Stimulated activated CD4-positive, alpha-beta T cell treated with anti-CD3 and anti-CD28 coated beads, Interleukin-12 subunit alpha, Interleukin-12 subunit beta, amount 100 ng/mL, for 4 hours (primary cell): Measurements from ENCODE around the gene FILIP1L.

Experiments
- DNase-seq: peaks from one replicate; pipeline ENCODE4 v3.0.0-alpha.2; 2020

Gene FILIP1L

DNA sequence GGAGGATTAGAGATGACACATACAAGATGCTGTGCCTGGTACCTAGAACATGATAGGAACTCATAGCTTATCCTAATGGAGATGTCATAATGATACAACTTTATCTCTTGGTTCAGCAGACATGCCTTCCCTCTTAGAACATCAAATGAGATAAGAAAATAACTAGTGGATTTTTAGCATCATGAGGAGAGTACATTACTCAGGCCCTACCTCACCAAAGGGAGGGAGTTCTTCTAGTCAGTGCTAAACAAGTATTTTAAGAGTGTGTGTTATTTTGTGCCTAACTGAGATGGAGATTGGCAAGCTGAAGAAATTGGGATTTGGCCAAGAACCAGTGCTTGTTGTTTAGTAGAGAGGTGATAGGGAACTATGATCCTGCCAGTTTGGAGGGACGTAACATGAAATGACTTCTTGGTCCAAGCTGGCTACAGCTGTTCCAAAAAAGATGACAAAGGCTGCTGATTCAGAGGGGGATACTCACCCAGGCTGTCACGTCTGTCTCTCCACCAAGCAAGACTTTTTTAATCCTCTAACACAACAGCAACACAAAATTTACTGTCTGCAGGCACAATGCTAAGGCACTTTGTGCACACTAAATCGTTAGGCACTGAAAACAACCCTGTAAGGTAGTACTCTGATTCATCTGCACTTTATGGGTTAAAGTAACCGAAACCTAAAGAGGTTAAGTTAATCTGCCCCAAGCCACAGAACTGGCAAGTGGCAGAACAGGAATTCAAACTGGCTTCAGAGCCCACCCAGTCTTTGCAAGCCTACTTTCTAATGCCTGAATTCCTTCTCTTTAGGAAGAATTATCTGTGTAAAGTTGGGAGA is 170.2 kb downstream of the FILIP1L start:
- no peak for DNase-seq

DNA sequence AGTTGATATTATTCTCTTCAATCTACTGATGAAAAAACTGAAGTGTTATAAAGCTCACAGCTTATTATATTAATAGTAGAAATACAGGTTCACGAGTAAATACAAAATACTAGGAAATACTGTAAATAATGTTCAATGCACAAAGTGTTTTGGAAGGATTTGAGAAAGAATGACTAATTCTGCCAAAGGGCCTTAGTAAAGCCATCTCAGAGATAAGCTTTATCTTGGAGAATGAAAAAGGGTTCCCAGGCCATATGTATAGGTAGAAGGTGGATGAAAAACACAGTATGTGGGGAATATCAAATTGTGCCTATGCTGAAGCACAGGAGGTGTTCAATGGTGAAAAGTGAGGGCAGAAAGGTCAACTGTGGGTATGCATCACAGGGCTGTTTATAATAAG is 173.1 kb downstream of the FILIP1L start:
- DNase-seq, result no peak

DNA sequence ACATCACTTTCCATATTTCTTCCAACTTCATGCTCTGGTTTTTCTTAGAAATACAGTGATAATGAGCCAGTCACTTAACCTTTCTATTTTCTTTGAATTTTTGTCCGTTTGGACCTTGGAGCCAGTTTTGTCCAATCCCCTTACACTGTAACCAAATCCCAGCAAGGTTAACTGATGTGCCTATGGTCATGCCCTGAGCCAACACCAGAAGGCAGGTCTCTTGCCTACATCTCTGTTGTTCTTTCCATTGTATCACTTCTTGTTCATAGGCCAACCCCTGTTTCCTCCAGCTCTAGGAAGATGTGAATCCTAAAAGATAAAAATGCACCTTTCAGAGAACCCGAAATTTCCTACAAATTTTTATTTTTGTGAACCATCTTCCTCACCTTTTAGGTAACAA is 174.0 kb downstream of the FILIP1L start:
- DNase-seq, result no peak

DNA sequence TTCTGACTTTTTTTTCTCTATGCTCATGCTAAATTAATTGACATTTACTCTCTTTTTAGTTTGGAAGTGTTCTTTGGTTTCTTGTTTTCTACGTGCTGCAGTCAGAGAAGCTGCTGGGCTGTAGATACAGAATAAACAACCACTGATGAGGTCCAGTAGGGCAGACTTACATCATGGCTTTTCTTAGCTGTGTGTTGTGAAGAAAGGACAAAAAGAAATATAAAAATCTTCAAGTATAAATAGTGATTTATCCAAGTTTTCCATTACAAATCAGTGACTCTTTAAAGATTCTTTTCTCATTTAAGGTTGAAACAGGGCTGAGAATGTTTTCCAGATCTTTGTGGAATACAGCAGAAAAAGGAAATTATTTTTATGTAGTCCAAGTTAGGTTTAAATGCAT is 174.4 kb downstream of the FILIP1L start:
- DNase-seq, result no peak

DNA sequence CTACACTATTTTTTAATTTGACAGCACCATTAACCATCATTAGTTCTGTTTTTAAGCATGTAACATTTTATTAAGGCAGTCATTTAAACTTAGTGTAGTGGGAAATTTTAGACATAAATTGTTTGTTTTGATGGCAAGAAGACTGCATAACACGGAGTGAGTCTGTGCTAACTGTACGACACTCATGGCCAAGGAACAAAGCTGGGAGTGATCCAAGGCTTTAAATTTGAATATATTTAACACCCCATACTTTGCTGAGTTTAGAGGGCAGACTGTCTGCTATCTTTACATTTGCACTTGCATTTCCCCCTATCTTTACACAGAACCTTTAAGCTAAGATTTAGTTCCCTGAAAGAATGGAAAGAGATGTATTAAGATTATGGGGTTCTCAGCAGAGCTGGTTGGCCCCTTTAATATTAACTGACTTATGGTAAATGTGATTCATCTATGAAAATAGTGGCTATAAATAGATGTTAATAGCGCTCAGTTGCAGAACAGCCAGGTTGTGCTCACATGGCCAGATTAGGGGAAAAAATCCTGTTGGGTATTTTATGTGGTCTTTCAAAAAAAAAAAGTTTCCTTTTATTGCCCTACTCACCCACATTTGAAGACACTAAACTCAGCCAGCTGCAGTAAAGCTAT is 175.9 kb downstream of the FILIP1L start:
- DNase-seq, result no peak

DNA sequence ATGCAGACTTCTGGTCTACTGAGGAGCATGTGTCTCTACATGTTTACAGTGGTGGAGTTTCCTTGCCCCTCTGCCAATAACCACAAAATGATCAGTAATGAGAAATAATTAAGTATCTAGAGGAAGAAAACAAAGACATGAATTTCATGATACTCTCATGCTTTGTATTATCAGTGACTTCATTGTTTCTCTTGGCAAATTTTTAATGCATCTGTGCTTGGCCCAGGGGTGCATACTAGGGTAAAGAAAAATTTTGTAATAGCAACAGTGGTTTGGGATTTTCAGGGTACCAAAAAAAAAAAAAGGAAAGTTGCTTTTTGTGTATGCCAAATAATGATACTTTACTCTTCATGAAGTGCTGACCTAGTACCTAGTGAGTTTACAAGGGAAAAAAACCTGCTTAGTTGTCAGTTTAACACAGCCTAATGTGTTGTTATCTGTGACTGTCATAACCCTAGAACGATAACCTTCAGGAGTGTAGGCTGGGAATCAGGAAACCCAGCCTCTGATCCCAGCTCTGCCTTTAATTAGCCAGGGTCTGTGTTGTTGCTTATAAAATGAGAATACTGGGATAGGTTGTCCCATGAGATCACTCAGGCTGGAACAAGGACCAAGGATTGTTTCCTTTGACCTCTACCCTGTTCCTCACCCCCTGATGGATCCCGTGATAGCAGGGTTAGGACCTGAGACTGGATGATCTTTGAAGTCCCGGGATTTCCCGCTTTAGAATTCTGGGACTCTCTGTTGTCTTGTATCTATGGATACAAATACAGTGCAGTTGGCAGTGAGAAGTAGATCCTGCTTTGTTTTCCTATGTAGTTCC is 179.1 kb downstream of the FILIP1L start:
- no peak for DNase-seq

- DNase-seq, result no peak
Observed at GRCh38 chr3:99933971-99934750, 180.1 kb downstream of the FILIP1L start.

DNA sequence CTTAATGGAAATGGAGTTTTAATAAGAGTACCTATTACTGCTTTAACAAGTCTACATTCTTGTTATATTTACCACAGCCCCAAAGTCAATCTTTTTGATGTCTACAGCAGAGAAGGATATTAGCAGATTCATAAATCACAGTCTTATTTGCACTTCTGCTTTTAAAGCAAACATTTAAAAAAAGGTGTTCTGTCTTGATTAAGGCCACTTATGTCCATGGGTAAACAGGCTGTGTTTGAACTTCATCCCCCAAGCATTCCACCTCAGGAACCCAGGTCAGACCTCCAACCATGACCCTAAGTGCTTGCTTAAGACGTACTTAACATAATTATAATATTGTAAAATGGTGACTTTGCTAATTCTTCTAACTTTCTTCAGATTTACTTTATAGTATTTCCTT is 183.2 kb downstream of the FILIP1L start:
- no peak for DNase-seq

DNA sequence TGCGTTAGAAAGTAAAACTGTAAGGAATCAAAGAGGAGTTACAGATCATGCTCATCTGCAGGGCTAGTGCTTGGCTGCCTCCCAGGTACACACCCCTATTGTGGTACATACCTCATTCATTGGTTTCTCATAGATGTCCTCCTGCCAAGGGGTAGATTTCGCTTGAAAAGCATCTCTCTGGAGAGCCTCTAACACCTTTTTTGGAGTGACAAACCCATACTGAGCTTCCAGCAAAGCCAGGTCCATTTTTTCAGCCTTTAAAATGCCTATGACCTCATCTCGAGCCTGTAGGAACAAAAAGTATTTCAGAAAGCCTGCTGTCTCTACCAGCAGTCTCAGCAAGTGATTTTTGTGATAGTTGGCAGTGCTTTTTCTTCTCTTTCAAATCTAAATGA is 184.6 kb downstream of the FILIP1L start:
- no peak for DNase-seq

DNA sequence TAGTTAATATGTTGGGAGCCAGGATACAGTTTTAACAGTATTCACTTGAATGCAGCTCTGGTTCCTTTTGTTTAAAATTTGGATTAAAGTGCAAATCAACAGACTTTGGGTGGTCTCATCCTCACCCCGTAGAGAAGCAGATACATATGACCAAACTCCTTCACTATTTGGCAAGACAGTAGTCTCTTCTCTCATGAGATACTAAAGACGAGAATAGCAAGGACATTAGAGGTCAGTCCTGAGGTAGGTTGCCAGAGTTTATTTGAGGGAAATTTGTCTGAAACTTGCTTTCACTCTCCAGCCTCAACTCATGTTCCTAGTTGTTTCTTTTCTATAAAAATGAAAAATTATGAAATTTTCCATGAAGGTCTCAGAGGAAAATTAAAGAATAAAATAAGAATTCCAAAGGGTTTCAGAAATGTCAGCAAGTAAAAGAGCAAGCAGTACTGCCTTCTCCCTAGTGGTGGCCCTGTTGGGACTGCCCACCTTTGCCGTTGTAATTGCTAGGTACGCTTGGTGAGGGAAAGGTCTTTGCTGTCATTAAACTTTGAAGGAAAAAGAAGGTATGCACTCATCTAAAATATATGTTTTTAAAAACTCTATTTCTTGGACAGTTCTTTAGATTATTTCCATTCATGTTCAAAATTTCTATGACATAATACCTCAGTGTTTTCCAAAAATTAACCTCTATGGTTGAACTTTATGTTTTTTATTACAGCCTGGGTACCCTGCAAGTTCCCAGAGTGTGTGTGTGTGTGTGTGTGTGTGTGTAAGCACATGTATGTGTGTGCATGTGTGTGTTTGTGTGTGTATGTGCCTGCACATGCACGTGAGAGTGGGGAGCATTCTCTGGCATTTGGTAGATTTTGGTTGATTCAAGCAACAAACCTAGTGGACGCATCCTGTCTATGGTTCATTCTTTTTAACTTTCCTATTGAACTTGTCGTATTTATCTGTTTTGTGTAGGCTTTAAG is 185.2 kb downstream of the FILIP1L start:
- DNase-seq, result no peak

- no peak for DNase-seq
Observed at GRCh38 chr3:99927671-99928457, 186.4 kb downstream of the FILIP1L start.

DNA sequence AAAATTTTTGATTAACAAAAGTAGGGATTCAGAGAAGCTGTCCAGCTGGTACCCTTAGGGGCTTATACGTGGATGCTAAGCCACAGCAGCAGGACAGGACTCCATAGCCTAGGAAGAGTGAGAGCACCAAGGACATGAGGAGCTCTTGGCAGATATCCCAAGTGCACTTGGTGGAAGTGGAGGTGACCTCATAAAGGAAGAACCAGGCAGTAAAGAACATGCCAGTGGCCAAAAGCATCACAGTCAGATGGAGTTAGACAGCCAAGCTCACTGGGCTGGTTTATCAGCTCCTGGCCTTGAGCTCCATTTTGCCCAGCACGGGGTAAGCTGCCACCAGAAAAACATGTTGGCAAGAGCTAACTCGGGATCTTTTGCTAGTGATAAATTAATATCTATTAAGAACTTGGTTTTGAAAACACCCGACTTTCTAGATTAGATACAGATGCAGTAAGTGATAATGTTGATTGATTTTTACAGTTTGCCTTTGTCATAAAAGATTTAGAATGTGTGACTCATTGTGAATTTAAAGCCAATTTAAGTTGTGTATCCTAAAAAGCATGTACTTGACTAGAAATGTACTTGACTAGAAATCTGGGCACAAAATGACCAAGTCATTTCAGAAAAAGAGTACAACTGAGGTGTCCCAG is 188.6 kb downstream of the FILIP1L start:
- no peak for DNase-seq

DNA sequence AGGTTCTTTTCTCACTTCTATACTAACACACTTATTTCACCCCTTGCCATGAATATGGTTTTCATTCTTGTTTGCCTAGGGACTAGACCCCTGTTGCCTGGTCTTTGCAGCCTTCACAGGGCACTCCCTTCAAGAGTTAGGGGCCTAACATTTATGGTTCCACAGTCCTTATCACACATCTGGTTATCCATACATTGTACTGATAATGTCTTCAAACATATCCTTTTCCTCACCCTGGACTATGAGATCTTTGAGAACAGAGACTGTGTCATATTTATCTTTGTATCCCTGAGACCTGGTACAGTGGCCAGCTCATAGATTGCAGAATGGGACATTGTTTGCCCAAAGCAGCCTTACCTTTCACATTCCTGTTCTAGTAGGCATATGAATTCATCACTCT is 190.4 kb downstream of the FILIP1L start:
- DNase-seq, result no peak

DNA sequence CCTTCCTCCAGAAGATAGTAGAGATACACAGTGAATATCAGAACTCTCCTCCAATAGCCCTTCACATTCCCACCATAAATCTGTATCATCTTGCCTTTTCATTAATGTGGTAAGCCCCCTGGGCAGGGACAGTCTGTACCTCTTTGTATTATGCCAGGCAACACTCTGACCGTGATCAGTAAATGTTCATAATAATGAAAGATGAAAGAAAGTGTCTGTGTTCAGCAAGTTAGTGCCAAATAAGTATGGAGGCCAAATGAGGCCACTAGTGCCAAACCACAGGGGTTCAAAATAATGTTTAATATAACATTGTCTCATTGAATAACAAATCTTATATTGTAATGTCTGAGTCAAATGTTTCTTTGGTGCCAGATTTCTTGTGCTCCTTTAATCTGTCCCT is 192.3 kb downstream of the FILIP1L start:
- DNase-seq, result no peak

DNA sequence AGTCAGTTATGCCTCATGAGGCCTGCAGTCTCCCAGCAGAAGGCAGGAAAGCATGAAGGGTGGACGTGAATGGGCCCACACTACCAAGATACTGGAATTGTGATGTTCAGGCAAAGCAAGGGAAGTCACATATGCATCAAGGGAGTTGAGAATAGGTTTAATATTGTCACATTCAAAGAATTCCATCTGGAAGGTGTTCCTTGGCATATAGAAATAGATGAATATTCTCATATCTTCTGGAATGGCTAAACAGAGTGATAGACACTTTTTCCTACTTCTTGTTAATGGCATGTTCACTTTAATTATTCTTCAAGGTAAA is 193.0 kb downstream of the FILIP1L start:
- DNase-seq, result no peak

GRCh38 chr3:99920481-99921376 is 193.6 kb downstream of the FILIP1L start:
- DNase-seq, result no peak

- no peak for DNase-seq
Observed at GRCh38 chr3:99919694-99920093, 194.6 kb downstream of the FILIP1L start.

DNA sequence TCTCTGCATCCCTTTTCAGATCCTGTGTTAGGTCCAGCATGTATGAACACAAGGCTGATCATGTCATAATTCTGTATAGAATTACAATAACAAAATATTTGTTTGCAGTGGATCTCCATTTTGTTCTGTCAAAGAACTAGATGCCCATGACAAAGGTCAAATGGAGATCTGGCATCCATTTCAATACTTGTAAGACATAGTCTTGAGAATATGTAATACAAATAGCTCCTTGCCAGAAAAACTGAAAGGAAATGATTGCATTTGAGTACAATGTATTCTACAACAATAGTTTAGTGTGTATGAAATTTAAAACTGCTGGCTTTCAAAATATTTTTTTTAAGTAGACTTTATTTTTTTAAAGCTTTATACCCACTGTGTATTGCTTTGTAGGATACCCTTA is 195.6 kb downstream of the FILIP1L start:
- no peak for DNase-seq

GRCh38 chr3:99915906-99916432 is 198.3 kb downstream of the FILIP1L start:
- no peak for DNase-seq
